WERI-Rb-1 (cell line): ENCODE results near the gene DLG1.

Source experiments
- DNase-seq: peaks from one replicate; pipeline ENCODE4 v3.0.0-alpha.2; 2020
- H3K27ac ChIP-seq: fragments of 250-450 bp; sonication (Bioruptor Pico); 2 replicates; pipeline ENCODE4 v1.5.1; 2020; ENCODE audit warnings: mild to moderate bottlenecking, moderate library complexity
- H3K27me3 ChIP-seq: fragments of 250-450 bp; sonication (Bioruptor Pico); 2 replicates; pipeline ENCODE4 v1.5.1; 2021; ENCODE audit warnings: mild to moderate bottlenecking, low read depth, moderate library complexity; ENCODE audit not compliant: insufficient read depth, severe bottlenecking
- H3K36me3 ChIP-seq: fragments of 250-450 bp; sonication (Bioruptor Pico); 2 replicates; pipeline ENCODE4 v1.5.1; 2020; ENCODE audit warnings: mild to moderate bottlenecking, moderate library complexity
- H3K4me3 ChIP-seq: 2 replicates; pipeline ENCODE4 v1.5.1; 2011; ENCODE audit warnings: low read depth, mild to moderate bottlenecking, control low read depth, low read length
- H3K9me3 ChIP-seq: fragments of 250-450 bp; sonication (Bioruptor Pico); 2 replicates; pipeline ENCODE4 v1.5.1; 2021; ENCODE audit warnings: mild to moderate bottlenecking, moderate library complexity; ENCODE audit not compliant: severe bottlenecking
- CTCF ChIP-seq: IDR thresholded peaks from 2 replicates; pipeline ENCODE4 v1.5.1; 2011; ENCODE audit warnings: low read depth, mild to moderate bottlenecking, control low read depth, inconsistent platforms, low read length

Gene DLG1

GRCh38 chr3:197241173-197241572 lies 57.2 kb downstream of the DLG1 start:
- DNase-seq, result no peak
- Histone ChIP-seq H3K4me3 (no peak overlapping the region), H3K36me3 (no peaks in the 10 kb centered on the region), H3K9me3 (no peaks in the 10 kb centered on the region), H3K27ac (no peak overlapping the region), H3K27me3 (no peaks in the 10 kb centered on the region)
- no peak for TF ChIP-seq CTCF

- Histone ChIP-seq H3K27ac (no peak overlapping the region), H3K4me3 (no peak overlapping the region), H3K36me3 (no peaks in the 10 kb centered on the region), H3K27me3 (no peaks in the 10 kb centered on the region), H3K9me3 (no peaks in the 10 kb centered on the region)
- no peak for DNase-seq
- TF ChIP-seq CTCF, result no peak
These were observed 58.6 kb downstream of the DLG1 start for GRCh38 chr3:197239857-197240256.

- no peak for TF ChIP-seq CTCF
- no peak for DNase-seq
- Histone ChIP-seq H3K27ac (no peak overlapping the region), H3K27me3 (no peaks in the 10 kb centered on the region), H3K4me3 (no peak overlapping the region), H3K9me3 (no peaks in the 10 kb centered on the region), H3K36me3 (no peaks in the 10 kb centered on the region)
These were observed 59.6 kb downstream of the DLG1 start for GRCh38 chr3:197238842-197239241.

- H3K36me3 ChIP-seq, result no peaks in the 10 kb centered on the region
- no peaks in the 10 kb centered on the region for H3K27me3 ChIP-seq
- TF ChIP-seq CTCF, result no peak
- H3K27ac ChIP-seq, result no peak overlapping the region
- DNase-seq, result no peak
- no peak overlapping the region for H3K4me3 ChIP-seq
- no peaks in the 10 kb centered on the region for H3K9me3 ChIP-seq
These were observed 60.5 kb downstream of the DLG1 start for GRCh38 chr3:197237897-197238296.

GRCh38 chr3:197236362-197236761 lies 62.0 kb downstream of the DLG1 start:
- no peak for DNase-seq
- Histone ChIP-seq H3K36me3 (no peaks in the 10 kb centered on the region), H3K27ac (no peak overlapping the region), H3K9me3 (no peaks in the 10 kb centered on the region), H3K27me3 (no peaks in the 10 kb centered on the region), H3K4me3 (no peak overlapping the region)
- no peak for TF ChIP-seq CTCF
